Skeletal muscle tissue (tissue), 4 donors: ENCODE data around the gene SAPCD1. TPM values are rescaled to one million over a fixed set of nuclear protein-coding genes. Genes with fewer than 3 reads are reported as not detected.
A peak's percentile ranks its signal among the peaks of the same experiment; 100 is the strongest.
"Not testable (repeated sequence)": the region's sequence is repeated elsewhere in the genome, so short reads cannot be mapped to it uniquely, and the experiment has no call there.

Source experiments
- H3K27ac ChIP-seq: one replicate; pipeline ENCODE4 v1.7.0; 2013; ENCODE audit warnings: mild to moderate bottlenecking, low read depth, low read length, inconsistent platforms
- H3K27me3 ChIP-seq, 3 donors: one replicate each; pipeline ENCODE4 v1.7.0; 2013; ENCODE audit warnings: low read length in 3 of 3; ENCODE audit not compliant: control insufficient read depth in 3 of 3, insufficient read depth in 3 of 3
- H3K36me3 ChIP-seq, 3 donors: one replicate each; pipeline ENCODE4 v1.7.0; 2013; ENCODE audit warnings: low read length in 3 of 3; ENCODE audit not compliant: control insufficient read depth in 3 of 3, insufficient read depth in 3 of 3
- H3K4me1 ChIP-seq, 3 donors: one replicate each; pipeline ENCODE4 v1.7.0; 2013; ENCODE audit warnings: low read length in 3 of 3, mild to moderate bottlenecking in 3 of 3; ENCODE audit not compliant: control insufficient read depth in 3 of 3, insufficient read depth in 3 of 3
- H3K4me3 ChIP-seq, 3 donors: one replicate each; pipeline ENCODE4 v1.7.0; 2013; ENCODE audit warnings: low read length in 3 of 3
- H3K9ac ChIP-seq, 3 donors: one replicate each; pipeline ENCODE4 v1.7.0; 2013; ENCODE audit warnings: low read length in 3 of 3, mild to moderate bottlenecking in 3 of 3, moderate library complexity in 2 of 3, low read depth in 1 of 3
- H3K9me3 ChIP-seq, 3 donors: one replicate each; pipeline ENCODE4 v1.7.0; 2013; ENCODE audit warnings: low read length in 3 of 3; ENCODE audit not compliant: control insufficient read depth in 3 of 3
- total RNA-seq: library from RNA; depleted of rRNA; stranded (reverse); fragments of >200 nt; gene quantifications from one replicate; pipeline ENCODE4 v1.2.3, GENCODE V29; 2014
- donor health status: Osteomylitis.

The SAPCD1 gene
- total RNA-seq, 1 donor from 2014 or later = 1.0 TPM

DNA sequence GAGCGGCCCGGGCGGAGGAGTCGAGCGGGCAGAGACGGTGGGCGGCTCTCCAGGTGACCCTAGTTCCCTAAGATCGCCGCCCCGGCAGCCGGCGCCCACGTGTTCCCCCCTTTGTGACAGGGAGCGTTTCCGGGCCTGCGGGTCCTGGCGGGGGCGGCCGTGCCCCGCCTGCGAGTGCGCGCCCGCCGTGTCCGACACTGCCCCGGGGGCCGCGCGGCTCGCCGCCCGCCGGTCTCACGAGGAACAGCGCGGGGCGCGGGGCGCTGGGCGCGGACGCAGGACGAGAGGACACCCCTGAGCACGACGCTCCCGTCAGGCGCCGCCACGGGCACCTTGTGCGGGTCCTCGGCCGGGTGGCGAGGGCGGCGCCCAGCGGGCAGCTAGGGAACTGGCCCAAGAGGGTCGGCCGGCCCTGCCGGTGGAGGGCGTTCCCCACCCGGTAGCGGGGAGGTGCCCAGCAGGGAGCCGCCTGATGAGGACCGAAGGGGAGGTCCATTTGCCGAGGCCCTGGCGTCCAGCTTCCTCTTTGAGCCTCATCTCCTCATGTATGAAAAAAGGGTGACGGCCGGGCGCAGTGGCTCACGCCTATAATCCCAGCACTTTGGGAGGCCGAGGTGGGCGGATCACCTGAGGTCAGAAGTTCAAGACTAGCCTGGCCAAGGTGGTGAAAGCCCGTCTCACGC, 33.3 kb downstream of the SAPCD1 start, which contains the start of gene VARS1:
Gene VARS1, minus strand, starts transcription at position 137 of the 683 bp plus-strand sequence. CDS start 535 bp downstream, outside the sequence.
- H3K9me3 ChIP-seq = no peaks in the 10 kb centered on the region
- peak within 1 kb of the TSS; percentile 92 to 96 (median 94) for H3K4me3 ChIP-seq
- H3K4me1 ChIP-seq = peaks cover 21 to 24% (median 23%) of the 10 kb centered on the region in 3 donors
- peak within 1 kb of the TSS; percentile 97 for H3K27ac ChIP-seq
- H3K9ac ChIP-seq = peak within 1 kb of the TSS; percentile 98 to 99 (median 98)
- no peaks in the 10 kb centered on the region for H3K27me3 ChIP-seq
- H3K36me3 ChIP-seq = peaks cover 15 to 18% (median 16%) of the 10 kb centered on the region in 3 donors

GRCh38 chr6:31796993-31797385, 34.5 kb downstream of the SAPCD1 start:
- no peak overlapping the region for H3K9ac ChIP-seq
- H3K36me3 ChIP-seq = peaks cover 8 to 11% (median 9%) of the 10 kb centered on the region in 3 donors
- H3K27me3 ChIP-seq = no peaks in the 10 kb centered on the region
- no peak overlapping the region for H3K4me3 ChIP-seq
- no peaks in the 10 kb centered on the region for H3K9me3 ChIP-seq
- H3K4me1 ChIP-seq = peaks cover 21 to 24% (median 23%) of the 10 kb centered on the region in 3 donors
- peak overlapping the region; percentile 37 for H3K27ac ChIP-seq

DNA sequence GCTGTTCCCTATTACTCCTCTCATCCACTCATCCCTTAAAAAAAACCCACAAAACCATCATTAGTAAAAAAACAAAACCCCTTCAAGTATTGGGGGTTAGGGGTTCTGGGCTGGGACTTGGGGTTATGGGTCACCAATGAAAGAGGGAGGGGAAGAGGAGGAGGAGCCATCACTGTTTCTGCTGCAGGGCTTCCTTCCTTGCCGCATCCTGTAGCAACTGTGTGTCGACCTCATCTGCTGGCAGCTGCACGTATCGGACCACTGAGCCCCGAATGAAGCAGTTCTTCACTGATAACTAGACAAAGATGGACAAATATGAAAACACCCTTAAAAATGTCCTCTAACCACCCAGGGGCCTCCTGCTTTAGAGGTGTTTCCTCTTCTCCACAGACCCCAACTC, 35.1 kb downstream of the SAPCD1 start:
- peaks cover 3 to 5% (median 4%) of the 10 kb centered on the region in 3 donors for H3K36me3 ChIP-seq
- peaks cover 21 to 24% (median 23%) of the 10 kb centered on the region in 3 donors for H3K4me1 ChIP-seq

DNA sequence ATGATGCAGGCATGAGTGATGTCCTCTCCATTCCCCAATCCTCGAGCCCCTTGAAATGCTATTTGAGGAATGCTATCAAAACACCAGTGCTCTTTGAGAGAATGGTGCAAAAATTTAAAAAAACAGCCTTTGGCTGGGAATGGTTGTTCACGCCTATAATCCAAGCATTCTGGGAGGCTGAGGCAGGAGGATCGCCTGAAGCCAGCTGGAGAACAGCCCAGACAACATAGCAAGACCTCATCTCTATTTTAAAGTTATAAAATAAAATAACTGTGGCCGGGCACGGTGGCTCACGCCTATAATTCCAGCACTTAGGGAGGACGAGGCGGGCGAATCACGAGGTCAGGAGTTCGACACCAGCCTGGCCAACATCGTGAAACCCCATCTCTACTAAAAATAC, 37.3 kb downstream of the SAPCD1 start:
- Histone ChIP-seq H3K27me3 (no peaks in the 10 kb centered on the region), H3K4me3 (no peak overlapping the region), H3K27ac (no peak overlapping the region), H3K4me1 (peaks cover 13 to 16% (median 14%) of the 10 kb centered on the region in 3 donors), H3K36me3 (peaks cover 0 to 5% (median 4%) of the 10 kb centered on the region in 3 donors), H3K9me3 (no peaks in the 10 kb centered on the region), H3K9ac (no peak overlapping the region)

More for the DNA sequence above, 35.1 kb downstream of the SAPCD1 start:
- Histone ChIP-seq H3K4me3 (no peak overlapping the region), H3K27me3 (no peaks in the 10 kb centered on the region), H3K27ac (peak overlapping the region; percentile 37), H3K9ac (peak overlapping the region in 1 of 3 donors; percentile 16), H3K9me3 (no peaks in the 10 kb centered on the region)

DNA sequence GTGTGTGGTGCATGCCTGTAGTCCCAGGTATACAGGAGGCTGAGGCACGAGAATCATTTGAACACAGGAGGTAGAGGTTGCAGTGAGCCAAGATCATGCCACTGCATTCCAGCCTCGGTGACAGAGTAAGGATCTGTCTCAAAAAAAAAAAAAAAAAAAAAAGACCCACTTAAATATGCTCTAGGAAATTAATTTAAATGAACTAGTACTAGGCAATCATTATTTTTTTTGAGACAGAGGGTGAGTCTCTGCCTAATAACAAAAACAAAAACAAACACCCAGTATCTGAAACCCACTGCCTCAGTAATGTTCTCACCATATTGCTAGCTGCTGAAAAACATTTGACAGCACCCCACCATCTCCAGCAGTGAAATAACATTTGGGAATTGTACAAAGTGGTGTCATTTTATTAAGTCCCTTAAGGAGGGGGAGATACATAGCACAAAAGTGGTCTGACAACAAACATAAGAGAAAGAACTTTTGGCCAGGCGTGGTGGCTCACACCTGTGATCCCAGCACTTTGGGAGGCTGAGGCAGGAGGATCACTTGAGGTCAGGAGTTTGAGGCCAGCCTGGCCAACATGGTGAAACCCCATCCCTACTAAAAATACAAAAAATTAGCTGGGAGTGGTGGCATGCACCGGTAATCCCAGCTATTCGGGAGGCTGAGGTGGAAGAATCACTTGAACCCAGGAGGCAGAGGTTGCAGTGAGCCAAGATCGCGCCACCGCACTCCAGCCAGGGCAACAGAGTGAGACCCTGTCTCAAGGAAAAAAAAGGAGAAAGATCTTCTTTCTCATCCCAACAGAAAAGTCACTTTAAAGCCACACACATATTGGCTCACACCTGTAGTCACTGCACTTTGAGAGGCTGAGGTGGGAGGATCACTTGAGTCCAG, 38.8 kb downstream of the SAPCD1 start:
- H3K9ac ChIP-seq, H3K36me3 ChIP-seq, H3K4me3 ChIP-seq, H3K27me3 ChIP-seq, H3K27ac ChIP-seq, H3K9me3 ChIP-seq: not testable (repeated sequence)
- H3K4me1 ChIP-seq = peaks cover 12 to 15% (median 12%) of the 10 kb centered on the region in 3 donors

GRCh38 chr6:31805939-31806469, 43.5 kb downstream of the SAPCD1 start:
- H3K27me3 ChIP-seq = no peaks in the 10 kb centered on the region
- no peaks in the 10 kb centered on the region for H3K9me3 ChIP-seq
- peak overlapping the region; percentile 84 to 95 (median 93) for H3K9ac ChIP-seq
- H3K27ac ChIP-seq = peak overlapping the region; percentile 91
- peak overlapping the region; percentile 71 to 86 (median 79) for H3K4me3 ChIP-seq
- H3K4me1 ChIP-seq = peaks cover 8 to 14% (median 12%) of the 10 kb centered on the region in 3 donors
- H3K36me3 ChIP-seq = peaks cover 0 to 6% (median 2%) of the 10 kb centered on the region in 3 donors

DNA sequence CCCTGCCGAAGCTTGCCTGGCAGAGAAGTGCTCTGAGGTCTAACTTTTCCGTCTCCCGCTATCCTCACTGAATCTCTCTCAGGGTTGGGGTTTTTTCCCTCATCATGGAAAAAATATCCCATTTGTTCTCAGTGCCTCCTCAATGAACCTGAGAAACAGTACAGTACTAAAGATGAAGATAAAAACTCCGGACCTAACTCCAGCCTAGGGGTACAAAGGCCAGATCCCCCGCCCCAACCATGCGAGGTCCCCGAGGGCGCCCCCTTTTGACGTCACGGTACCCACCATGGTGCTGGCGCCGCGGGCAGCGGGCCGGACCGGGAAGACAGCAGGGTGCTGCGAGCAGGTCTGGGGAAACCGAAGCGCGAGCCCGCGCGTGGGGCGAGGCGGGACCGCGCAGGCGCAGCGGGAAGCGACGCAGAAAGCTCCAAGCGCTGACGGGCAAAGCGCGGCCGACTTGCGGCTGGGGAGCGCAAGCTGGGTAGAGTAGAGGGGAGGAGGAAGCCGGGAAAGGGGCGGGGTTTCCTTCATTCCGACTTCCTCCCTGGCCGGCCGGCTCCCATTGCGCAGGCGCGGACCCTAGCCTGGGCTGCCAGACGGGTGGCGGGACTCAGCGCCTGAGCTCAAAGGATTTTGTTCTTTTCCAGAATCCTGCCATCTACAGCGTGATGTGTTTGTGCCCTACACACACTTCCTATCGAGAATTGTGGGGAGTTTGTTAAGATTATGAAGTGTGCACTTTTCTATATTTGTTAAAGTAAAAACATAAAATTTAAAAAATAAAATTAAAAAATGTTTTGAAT, 44.2 kb downstream of the SAPCD1 start, which contains the start of gene LSM2:
Gene LSM2, minus strand, starts transcription at position 497 of the 803 bp plus-strand sequence. Its CDS starts 209 bp downstream, at position 288.
- Histone ChIP-seq H3K4me1 (peaks cover 8 to 14% (median 12%) of the 10 kb centered on the region in 3 donors), H3K36me3 (peaks cover 0 to 6% (median 2%) of the 10 kb centered on the region in 3 donors), H3K4me3 (peak within 1 kb of the TSS; percentile 71 to 86 (median 79)), H3K27ac (peak within 1 kb of the TSS; percentile 91), H3K9ac (peak within 1 kb of the TSS; percentile 84 to 95 (median 93)), H3K27me3 (no peaks in the 10 kb centered on the region), H3K9me3 (no peaks in the 10 kb centered on the region)

DNA sequence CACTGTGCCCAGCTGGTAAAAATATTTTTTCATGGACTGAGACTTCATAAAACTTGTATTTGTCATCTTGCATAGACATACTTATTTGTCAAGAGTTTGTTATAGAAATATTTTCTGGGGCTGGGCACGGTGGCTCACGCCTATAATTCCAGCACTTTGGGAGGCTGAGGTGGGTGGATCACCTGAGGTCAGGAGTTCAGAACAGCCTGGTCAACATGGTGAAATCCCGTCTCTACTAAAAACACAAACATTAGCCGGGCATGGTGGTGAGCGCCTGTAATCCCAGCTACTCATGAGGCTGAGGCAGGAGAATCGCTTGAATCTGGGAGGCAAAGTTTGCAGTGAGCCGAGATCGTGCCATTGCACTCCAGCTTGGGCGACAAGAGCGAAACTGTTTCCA, 46.1 kb downstream of the SAPCD1 start:
- not testable (repeated sequence) for H3K9me3 ChIP-seq

GRCh38 chr6:31811645-31812044, 49.2 kb downstream of the SAPCD1 start:
- H3K4me1 ChIP-seq = peaks cover 10 to 12% (median 11%) of the 10 kb centered on the region in 3 donors
- no peak overlapping the region for H3K4me3 ChIP-seq
- peaks cover 0 to 6% (median 0%) of the 10 kb centered on the region in 3 donors for H3K36me3 ChIP-seq

More for the DNA sequence above, 46.1 kb downstream of the SAPCD1 start:
- not testable (repeated sequence) for H3K36me3 ChIP-seq, H3K4me3 ChIP-seq, H3K27ac ChIP-seq, H3K9ac ChIP-seq, H3K27me3 ChIP-seq
- H3K4me1 ChIP-seq = peaks cover 11 to 17% (median 15%) of the 10 kb centered on the region in 3 donors

More at GRCh38 chr6:31811645-31812044, 49.2 kb downstream of the SAPCD1 start:
- no peaks in the 10 kb centered on the region for H3K27me3 ChIP-seq
- H3K9ac ChIP-seq = no peak overlapping the region
- no peaks in the 10 kb centered on the region for H3K9me3 ChIP-seq
- no peak overlapping the region for H3K27ac ChIP-seq
